Activated T-helper 1 cell treated with Interleukin-2 at 50 U/mL for 16 hours (primary cell): ENCODE data around the gene PI16.

Experiments
- DNase-seq: peaks from one replicate; pipeline ENCODE4 v3.0.0-alpha.2; 2020; ENCODE audit warnings: low read depth

PI16 gene

DNA sequence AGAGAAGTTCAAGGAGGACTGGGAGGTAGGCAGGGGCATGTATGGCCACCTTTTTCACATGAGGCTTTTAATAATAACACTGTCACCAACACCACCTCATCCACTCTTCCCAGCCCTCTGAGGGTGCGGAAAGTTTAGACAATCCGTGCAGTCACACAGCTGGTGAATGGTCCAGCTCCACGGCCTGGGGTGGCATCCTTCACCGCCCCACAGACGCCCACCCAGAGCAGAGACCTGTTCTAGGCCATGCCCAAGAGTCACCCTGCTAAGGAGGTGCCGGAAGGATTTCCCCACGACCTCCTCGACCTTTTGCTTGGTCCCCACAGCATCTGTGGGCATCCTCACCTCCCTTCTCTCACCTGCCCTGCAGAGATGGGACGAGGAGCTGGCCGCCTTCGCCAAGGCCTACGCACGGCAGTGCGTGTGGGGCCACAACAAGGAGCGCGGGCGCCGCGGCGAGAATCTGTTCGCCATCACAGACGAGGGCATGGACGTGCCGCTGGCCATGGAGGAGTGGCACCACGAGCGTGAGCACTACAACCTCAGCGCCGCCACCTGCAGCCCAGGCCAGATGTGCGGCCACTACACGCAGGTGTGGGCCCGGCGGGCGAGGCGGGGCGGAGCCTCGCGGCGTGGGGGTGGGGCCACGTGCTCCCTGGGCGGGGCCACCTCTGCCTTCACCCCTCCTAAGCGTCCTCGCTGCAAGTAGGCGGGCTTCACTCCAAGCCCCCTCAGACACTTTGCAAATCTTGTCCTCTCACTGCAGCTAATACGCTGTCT lies 4.4 kb downstream of the PI16 start:
- DNase-seq = no peak

DNA sequence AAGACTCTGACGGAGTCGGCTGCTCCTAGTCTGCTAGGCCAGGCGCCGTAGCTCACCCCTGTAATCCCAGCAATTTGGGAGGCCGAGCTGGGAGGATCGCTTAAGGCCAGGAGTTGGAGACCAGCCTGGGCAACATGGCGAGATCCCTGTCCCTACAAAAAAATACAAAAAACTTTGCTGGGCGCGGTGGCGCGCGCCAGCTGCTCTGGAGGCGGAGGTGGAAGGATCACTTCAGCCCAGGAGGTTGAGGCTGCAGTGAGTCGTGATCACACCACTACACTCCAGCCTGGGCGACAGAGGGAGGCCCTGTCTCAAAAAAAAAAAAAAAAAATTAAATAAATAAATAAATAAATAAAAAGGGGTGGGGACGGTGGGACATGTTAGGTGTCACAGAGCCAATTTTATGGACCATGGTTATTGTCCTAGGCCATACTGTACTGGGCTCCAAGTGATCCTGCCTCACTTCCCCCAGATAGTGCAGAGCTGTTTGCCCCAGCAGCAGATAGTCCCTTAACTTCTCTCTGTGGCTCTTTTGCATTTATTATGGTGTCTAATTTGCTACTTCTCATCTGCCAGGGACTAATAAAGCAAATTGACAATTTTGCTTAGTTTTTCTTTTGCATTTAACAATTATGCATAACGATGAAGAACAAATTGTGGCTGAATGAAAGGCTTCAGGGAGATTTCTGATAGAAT lies 5.2 kb downstream of the PI16 start:
- DNase-seq = no peak

DNA sequence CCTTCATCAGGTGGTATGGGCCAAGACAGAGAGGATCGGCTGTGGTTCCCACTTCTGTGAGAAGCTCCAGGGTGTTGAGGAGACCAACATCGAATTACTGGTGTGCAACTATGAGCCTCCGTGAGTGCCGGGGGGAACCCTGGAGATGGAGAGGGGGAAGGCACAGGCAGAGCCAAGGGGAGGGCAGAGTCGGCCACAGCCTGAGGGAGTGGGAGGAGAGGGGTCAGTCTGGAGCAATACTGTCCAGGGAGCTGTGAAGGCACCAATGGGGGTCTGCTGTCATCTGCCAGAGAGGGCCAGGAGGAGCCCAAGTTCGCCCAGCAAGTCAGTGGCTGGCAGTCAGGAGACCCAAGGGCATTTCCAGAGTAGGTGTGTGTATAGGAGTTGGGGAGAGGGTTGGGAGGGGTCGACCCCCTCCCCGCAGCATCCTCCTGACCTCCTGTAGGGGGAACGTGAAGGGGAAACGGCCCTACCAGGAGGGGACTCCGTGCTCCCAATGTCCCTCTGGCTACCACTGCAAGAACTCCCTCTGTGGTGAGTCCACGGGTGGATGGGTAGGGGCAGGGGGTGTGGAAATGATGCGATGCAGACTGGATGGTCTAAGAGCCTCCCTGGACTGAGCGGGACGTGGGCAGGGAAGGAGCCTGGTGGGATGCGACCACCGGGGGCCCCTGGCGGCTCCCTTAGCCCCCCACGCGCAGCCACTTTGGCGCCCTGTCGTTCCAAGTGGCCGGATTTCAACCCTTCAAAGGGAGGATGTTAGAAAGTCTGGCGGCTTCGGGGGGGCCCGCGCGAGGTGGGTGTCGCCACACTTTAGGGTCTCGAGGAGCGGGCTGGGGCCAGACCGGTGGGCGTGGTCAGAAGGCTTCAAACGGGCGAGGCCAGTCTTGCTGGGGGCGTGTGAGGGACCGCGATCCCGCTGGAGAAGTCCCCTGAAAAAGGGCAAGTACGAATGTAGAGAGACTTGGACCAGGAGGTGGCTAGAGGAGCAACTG lies 7.2 kb downstream of the PI16 start:
- DNase-seq = no peak

DNA sequence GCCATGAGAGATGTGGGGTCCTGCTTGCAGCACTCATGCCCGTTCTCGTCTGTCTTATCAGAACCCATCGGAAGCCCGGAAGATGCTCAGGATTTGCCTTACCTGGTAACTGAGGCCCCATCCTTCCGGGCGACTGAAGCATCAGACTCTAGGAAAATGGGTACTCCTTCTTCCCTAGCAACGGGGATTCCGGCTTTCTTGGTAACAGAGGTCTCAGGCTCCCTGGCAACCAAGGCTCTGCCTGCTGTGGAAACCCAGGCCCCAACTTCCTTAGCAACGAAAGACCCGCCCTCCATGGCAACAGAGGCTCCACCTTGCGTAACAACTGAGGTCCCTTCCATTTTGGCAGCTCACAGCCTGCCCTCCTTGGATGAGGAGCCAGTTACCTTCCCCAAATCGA lies 8.3 kb downstream of the PI16 start:
- DNase-seq = peak; percentile 65

DNA sequence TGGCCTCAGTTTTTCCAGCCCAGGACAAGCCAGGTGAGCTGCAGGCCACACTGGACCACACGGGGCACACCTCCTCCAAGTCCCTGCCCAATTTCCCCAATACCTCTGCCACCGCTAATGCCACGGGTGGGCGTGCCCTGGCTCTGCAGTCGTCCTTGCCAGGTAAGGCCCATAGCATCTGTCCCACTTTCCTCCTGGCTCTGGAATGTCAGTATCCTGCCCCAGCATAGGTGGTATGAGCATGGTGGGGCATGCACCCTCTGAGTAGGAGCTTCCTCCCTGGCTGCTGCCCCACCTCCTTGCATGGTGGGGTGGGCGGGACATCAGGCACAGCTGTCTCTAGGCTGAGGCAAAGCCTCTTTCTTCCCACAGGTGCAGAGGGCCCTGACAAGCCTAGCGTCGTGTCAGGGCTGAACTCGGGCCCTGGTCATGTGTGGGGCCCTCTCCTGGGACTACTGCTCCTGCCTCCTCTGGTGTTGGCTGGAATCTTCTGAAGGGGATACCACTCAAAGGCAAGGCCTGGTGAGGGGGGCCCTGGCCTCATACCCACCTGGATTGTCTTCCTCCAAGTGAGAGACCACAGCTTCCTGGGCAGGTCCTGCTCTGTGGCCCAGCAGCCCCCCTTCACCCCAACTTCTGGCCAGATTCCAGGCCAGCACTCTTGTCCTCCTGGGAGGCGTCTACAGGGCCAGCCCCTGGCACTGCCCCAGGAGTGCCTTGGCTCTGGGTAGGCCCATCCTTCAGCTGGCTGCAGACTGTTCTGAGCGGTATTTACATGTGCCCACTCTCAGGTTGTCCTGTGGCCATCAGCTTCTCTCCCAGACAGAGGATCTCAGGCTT lies 9.1 kb downstream of the PI16 start:
- no peak for DNase-seq

DNA sequence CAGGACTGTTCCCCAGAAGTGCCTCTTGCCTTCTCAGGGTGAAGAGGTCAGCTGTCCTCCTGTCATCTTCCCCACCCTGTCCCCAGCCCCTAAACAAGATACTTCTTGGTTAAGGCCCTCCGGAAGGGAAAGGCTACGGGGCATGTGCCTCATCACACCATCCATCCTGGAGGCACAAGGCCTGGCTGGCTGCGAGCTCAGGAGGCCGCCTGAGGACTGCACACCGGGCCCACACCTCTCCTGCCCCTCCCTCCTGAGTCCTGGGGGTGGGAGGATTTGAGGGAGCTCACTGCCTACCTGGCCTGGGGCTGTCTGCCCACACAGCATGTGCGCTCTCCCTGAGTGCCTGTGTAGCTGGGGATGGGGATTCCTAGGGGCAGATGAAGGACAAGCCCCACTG lies 9.8 kb downstream of the PI16 start:
- DNase-seq = no peak

DNA sequence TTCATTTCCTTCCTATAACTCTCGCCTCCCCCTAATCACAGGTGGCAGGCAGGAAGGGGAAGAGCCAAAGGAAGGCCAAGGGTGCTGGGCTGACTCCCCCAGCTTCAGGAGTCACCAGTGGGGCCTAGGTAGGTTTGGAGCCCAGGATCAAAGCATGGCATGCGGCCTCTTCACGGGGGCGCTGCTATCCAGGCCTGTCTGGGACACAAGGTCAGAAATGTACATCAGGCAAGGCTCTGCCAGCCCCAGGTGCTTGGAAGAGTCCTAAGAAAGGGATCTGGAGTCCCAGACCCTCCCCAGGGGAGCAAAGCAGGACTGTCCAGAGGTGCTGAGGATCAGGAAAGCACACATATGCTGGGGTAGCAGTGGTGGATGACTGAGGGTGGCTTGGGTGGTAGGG lies 10.4 kb downstream of the PI16 start:
- DNase-seq = no peak

DNA sequence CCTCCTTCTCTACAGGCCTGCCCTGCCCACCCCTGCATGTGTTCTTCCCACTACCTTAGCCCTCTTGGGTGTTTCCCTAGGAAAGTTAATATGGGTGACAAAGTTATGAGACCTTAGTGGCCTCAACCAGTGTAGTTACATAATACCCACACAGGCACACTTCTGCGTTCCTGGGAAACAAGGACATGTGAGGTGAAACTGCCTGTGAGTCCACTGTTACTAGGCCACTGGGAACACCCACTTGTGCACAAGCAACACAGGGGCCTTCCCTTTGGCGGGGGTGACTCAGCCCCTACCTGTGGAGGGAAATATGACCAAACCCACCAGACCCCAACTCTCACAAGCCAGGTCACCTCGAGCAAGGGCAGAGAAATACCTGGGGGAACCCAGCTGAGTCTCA lies 12.8 kb downstream of the PI16 start:
- no peak for DNase-seq

DNA sequence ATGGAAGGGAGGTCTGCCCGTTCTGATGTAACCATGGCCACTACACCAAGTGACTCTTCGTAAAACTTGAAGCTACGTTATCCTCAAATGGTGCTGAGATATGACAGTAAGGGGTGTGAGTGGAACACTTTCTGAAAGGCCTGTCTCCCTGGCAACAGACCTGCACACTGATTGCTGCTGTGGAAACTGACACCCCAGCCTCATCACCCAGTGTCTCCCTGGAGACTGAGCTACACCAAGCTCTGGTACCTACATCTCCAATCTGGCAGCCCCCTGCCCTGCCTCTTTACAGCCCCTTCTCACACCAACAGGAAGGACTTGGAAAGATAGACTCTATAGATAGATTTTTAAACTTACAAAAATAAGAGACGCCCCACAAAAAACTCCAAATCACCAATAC lies 13.2 kb downstream of the PI16 start:
- DNase-seq = no peak

DNA sequence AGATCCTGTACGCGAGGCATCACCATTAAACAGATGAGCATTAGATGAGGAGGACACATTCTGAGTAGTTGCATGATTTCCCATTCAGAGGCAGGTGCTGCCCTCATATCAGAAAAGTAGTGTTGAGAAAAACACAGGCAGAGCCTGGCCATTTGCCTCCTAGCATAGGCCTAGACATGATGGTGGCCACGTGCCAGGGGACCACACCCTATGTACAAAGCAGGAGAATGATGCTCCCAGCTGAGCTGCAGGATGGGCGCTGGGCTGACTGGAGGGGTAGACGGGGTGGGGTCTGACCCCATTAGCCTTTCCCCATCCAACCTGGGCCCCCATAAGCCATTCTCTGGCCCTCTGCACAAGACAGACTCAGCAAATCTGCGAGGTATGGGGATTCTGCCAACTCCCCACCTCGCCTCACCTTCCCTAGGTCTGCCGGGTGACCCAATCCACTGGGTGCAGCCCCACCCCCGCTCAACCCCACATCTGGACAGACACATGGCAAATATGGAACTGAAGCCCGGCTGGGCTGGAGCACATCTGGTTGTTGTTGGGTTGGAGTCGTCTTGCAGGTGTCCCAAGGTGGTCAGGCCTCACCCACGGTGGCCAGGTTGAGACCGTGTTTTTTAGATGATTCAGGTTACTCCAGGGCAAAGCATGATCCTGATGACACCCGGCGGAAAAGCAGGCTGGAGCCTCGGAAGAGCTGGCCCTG lies 13.9 kb downstream of the PI16 start:
- DNase-seq = no peak

DNA sequence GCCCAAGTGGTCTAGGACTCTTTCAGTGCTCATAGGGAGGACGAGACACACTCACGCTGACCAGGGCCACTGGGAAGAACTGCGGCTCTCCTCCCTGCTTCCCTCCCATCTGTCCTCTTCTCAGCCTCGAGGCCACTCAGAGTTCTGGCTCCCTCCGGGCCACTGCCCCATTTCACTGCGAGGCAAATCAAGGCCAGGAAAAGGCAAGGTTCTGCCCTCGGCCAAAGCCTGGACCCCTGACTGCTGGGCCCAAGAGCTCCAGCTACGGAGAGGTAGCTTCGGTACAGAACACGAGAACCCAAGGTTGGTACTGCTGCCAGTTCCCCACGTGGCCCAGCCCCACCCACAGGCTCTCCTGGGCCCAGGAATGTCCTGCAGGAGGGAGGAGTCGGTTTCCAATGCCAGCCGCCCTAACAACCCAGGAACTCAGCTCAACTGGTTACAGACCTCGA lies 14.7 kb downstream of the PI16 start:
- no peak for DNase-seq

DNA sequence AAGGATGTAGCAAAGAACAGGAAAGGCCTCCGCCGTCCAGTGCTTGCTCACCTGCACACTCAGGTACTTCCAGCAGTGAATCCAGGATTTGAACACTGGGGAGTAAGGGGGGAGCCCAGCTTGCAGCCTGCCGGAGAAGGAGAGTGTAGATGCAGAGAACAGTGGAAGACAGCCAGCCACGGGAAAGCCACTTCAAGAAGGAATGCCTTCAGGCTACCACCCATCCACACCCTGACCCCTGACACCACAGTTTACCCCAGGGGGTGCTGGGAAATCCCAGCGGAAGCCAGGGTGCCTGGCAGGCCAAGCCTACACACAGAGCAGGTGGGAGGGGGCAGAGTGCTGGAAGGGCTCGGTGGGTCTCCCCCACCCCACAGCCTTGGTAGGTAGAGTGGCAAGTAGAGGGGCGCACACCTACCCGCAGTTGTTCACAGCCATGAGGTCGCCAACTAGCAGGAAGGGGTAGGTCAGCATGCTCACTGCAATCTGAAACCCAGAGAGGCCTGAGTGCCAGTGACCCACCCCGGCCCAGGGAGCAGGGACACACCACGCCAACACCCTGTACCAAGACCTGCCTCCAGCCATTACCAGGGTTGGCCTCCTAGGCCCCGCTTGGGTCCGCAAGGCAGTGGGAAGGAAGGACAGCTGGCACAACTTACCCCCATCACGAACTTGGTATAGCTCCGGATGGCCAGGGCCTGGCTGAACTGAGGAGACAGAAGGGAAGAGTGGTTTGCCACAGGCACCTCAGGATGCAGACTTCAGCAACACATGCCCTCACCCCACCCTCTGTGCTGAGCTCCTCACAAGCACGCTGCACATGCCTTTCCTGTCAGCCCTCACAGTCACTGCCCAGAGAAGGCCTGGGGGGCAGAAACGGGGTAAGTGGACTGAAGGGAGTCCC lies 15.7 kb downstream of the PI16 start:
- DNase-seq = no peak

DNA sequence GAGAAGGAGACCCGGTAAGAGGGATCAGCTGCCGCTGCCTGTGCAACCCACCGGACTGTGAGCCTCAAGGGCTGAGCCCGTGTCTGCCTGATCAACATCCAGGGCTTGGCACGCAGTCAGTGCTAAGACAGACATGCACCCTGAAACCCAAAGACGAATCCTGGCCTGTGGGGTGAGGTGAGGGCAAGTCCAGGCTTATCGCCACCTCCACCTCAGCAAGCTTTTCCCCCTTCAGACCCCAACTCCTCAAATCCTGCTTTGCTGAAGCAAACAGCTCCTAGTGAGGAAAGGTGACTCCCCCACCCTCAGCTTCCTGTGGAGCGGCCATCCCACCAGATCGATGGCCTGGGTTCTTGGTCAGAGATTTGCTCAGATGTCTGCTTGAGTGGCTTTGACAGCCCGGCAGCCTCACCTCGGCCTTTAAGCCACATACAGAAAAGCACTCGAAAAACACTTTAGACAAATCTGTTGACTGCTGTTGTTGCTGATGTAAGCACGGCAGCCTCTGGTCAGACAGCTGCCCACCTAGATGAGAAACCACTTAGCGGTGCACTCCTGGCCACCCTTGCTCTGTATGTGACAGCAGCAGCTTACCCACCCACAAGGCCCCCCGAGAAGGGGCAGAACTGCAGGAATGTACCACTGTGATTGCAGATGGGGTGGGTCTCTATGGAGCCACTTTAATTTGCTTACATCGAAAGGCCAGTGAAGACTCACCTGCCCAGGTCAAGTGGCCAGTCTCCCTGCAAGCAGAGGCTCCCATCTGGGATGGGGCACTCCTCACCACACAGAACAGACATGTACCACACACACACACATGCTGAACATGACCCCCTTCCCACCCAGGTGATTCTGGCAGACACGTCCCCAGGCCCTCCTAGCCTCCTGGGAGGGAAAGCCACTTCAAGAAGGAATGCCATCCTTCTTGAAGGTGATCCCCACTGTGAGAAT lies 16.6 kb downstream of the PI16 start:
- no peak for DNase-seq

DNA sequence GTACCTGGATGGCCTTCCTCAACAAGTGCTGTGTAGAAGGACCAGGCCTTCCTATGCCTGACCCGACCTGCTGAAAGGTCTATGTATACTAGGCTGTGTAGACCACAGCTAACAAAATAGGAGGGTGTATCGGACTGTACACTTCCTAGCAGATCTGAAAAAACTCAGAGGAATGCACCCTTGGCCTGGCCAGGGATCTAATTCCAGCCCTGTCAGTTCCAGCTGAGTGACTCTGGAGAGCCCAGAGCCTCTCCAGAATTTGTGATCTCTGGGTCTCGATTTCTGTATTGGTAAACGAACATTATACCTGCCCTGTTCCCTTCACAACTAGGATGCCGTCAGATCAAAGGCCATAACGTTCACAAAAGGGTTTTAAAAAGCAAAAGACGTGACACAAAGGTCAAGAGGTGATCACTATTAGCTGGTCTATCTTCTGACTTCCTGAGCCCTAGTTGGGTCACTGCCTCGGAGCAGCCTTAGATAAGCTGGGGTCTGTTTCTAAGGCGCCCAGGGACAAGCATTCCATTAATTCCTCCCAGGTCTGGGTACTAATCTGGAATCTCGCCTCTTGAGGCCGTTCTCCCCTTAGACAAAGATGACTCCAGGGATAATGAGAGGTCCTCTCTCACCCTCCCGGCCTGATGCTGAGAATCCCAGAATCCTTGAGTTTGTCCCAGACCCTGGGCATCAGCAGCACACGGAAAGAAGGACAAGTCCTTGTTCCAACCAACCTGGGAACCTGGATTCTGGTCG lies 17.6 kb downstream of the PI16 start:
- DNase-seq = no peak

DNA sequence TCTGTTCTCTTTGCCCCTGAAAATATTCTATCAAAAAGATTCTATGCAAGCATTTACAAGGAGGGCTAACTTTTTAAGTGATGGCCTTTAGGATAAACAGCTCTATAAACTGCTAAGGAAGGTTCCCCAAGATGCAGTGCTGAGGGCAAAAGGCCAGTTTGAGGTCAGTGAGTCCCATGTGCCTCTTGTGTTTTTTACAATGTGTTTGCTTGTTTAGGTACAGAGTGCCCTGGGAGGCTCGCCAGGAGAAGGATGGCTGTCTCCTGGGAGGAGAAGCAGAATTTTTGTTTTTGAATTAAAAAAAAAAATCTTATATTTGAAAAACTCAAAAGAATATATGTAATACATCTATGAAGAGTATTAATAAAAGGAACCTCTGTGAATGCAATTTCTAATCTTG lies 18.7 kb downstream of the PI16 start:
- DNase-seq = no peak

DNA sequence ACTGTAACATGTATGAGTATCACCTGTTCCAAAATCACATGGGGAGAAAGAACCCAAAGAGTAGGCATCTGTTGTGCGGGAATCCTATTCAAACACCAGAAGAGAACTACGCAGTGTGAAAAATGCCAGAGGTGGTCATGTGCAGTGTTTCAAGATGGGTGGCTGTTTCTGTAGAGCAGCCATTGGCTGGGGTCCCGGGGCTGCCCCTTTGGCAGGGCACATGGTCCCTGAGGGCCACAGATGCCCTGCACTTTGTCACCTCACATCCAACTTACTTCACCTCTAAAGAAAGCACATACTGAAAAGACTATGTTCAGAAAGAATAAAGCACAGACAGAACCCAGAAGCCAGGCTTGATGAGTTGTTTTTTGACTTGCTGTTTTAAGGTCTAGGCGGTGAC lies 19.1 kb downstream of the PI16 start:
- DNase-seq = no peak

DNA sequence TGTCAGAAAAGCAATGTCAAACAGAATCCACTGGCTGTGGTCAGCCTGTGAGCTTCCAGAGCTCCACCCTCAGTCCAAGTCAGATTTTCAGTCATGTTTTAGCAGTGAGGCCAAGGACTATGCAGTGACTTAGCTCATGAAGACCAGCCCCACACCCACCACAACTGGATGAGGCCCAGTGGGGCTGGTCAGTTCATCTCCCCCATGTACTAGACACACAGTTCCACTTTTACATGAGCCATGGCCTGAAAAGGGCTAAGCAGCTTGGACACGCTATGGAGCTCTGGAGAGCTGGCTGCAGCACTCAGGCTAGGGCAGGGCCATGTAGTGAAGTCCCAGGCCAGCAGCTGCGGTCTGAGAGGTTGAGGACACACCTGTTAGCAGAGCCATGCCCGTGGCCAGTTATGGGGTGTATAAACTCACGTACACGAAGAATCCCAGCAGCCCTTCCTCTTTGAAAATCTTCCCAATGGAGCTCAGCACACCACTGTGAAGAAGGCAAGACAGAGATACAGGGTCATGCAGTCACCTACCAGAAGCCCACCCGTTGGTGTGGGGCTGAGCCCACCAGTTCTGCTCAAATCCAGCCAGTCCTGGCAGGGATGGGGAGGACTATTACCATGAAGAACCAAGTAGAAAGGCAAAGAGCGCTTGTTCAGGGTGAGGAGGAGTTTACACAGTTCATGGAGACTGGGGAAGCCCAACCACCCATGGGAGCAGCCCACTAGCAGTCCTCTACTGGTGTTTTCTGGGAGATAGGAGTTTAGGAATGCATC lies 20.9 kb downstream of the PI16 start:
- no peak for DNase-seq

DNA sequence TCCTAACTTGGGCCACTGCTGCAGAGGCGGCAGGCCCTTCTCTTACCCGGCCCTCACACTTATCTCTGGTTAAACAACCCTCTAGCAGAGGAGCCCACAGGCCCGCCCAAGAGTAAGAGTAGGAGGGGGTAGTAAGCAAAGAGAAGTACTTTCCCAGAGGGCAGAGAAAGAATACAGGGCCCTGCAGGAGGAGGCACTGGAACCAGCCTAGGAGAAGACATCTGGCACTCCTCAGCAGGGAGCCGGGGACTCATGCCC lies 21.4 kb downstream of the PI16 start:
- DNase-seq = no peak
